Testis (tissue), 2 donors: Measurements from ENCODE around the gene PTPN3.

Experiments used
- POLR2A ChIP-seq: fragments of 450-650 bp; IDR thresholded peaks from one replicate; pipeline ENCODE4 v1.6.1; 2017; ENCODE audit warnings: antibody characterized with exemption, mild to moderate bottlenecking, moderate library complexity
- TF ChIP-seq, protein P1 (sequence below), 3 experiments: fragments of 450-650 bp in 2 of 3; fragments of 200-600 bp in 1 of 3; sonication (generic) in 1 of 3; IDR thresholded peaks; one replicate each; pipeline ENCODE4 v1.5.1; 2016 to 2019; ENCODE audit warnings: antibody characterized with exemption in 3 of 3, mild to moderate bottlenecking in 2 of 3, moderate library complexity in 1 of 3

DNA sequence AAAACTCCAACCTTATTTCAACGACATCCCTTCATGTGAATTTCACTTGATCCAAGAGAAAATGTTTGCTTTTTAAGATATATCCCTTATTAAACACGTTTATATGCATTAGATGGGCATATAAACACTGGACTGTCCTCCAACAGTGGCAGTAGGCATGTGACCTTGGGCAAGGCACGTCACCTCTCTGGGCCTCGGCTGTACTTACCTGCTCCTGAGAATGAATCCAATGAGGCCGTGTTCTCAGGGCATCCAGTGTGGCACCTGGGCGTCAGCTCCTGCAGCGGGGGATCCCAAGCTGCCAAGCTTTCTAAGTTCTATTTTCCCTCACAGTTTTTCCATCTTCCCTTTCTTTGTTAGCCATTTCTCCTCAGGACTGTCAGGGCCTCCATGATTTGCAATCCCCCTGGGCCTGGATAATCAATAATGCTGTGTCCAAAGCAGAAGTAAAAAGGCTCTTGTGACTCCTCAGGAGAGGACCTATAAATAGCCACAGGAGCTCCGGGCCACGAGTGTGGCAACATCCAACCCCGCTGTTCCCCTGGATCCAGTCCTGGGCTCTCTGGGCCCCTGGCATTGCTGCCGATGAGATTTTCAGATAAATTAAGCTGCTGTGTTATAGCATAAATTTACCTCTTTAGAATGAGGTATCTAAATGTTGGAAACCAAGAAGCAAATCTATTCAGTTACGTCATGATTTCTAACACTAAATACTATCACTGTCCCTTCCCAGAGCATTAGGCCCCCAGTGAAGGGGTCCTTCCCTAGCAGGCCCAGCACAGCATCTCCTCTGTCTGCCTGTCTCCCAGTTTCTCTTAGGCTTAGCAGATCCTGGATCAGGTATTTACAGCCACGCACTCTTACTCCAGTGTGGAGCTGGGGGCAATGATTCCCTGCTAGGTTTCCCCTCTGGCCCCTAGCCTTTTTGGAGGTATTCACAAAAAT is 76.8 kb downstream of the PTPN3 start:
- TF ChIP-seq POLR2A, result no peak
- TF ChIP-seq, protein P1, sequence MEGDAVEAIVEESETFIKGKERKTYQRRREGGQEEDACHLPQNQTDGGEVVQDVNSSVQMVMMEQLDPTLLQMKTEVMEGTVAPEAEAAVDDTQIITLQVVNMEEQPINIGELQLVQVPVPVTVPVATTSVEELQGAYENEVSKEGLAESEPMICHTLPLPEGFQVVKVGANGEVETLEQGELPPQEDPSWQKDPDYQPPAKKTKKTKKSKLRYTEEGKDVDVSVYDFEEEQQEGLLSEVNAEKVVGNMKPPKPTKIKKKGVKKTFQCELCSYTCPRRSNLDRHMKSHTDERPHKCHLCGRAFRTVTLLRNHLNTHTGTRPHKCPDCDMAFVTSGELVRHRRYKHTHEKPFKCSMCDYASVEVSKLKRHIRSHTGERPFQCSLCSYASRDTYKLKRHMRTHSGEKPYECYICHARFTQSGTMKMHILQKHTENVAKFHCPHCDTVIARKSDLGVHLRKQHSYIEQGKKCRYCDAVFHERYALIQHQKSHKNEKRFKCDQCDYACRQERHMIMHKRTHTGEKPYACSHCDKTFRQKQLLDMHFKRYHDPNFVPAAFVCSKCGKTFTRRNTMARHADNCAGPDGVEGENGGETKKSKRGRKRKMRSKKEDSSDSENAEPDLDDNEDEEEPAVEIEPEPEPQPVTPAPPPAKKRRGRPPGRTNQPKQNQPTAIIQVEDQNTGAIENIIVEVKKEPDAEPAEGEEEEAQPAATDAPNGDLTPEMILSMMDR (IDR thresholded peaks at IDR 0.05), result no peak
